MM.1S (cell line): ENCODE data around the gene ZFAND2A.

ENCODE experiments used
- DNase-seq: peaks from one replicate; pipeline ENCODE4 v3.0.0-alpha.2; 2015
- H2AFZ ChIP-seq: fragments of 300-600 bp; sonication (generic); 2 replicates; pipeline ENCODE4 v1.6.0; 2016; ENCODE audit warnings: antibody characterized with exemption, low read length
- H3F3A ChIP-seq: fragments of 300-600 bp; sonication (generic); 2 replicates; pipeline ENCODE4 v1.6.1; 2016; ENCODE audit warnings: mild to moderate bottlenecking, antibody characterized with exemption, low read length, moderate library complexity, mixed read lengths; ENCODE audit not compliant: insufficient read depth
- H3K27ac ChIP-seq: fragments of 300-600 bp; sonication (generic); 2 replicates; pipeline ENCODE4 v1.5.1; 2016; ENCODE audit warnings: mild to moderate bottlenecking, low read length
- H3K27me3 ChIP-seq: fragments of 300-600 bp; sonication (generic); replicated peaks from 2 replicates; pipeline ENCODE4 v1.6.0; 2016; ENCODE audit warnings: low read length; ENCODE audit not compliant: insufficient read depth
- H3K36me3 ChIP-seq: fragments of 300-600 bp; sonication (generic); replicated peaks from 2 replicates; pipeline ENCODE4 v1.6.1; 2016; ENCODE audit warnings: mild to moderate bottlenecking, low read length, mixed read lengths; ENCODE audit not compliant: insufficient read depth
- H3K4me1 ChIP-seq: fragments of 300-600 bp; sonication (generic); 2 replicates; pipeline ENCODE4 v1.6.1; 2016; ENCODE audit warnings: low read length, mixed read lengths
- H3K4me2 ChIP-seq: fragments of 300-600 bp; sonication (generic); 2 replicates; pipeline ENCODE4 v1.6.0; 2016; ENCODE audit warnings: low read depth, low read length
- H3K4me3 ChIP-seq: fragments of 300-600 bp; sonication (generic); 2 replicates; pipeline ENCODE4 v1.5.1; 2016; ENCODE audit warnings: low read length, mixed read lengths
- H3K79me2 ChIP-seq: fragments of 300-600 bp; sonication (generic); 2 replicates; pipeline ENCODE4 v1.6.1; 2016; ENCODE audit warnings: mixed run types, low read length, mixed read lengths
- H3K9ac ChIP-seq: fragments of 300-600 bp; sonication (generic); 2 replicates; pipeline ENCODE4 v1.6.1; 2016; ENCODE audit warnings: low read length, mixed read lengths
- H3K9me2 ChIP-seq: fragments of 300-600 bp; sonication (generic); replicated peaks from 2 replicates; pipeline ENCODE4 v1.6.1; 2016; ENCODE audit warnings: mild to moderate bottlenecking, low read length, mixed read lengths; ENCODE audit not compliant: insufficient read depth
- H3K9me3 ChIP-seq: fragments of 300-600 bp; sonication (generic); replicated peaks from 2 replicates; pipeline ENCODE4 v1.6.1; 2016; ENCODE audit warnings: mild to moderate bottlenecking, low read length, mixed read lengths; ENCODE audit not compliant: insufficient read depth
- H4K20me1 ChIP-seq: fragments of 300-600 bp; sonication (generic); 2 replicates; pipeline ENCODE4 v1.6.1; 2016; ENCODE audit warnings: mild to moderate bottlenecking, low read length, moderate library complexity, mixed read lengths; ENCODE audit not compliant: insufficient read depth
- CTCF ChIP-seq: fragments of 300-600 bp; sonication (generic); IDR thresholded peaks from 2 replicates; pipeline ENCODE4 v1.5.1; 2016; ENCODE audit warnings: antibody characterized with exemption, low read length, mixed read lengths
- EZH2 ChIP-seq: fragments of 300-600 bp; sonication (generic); optimal IDR thresholded peaks from 2 replicates; pipeline ENCODE3; 2017; ENCODE audit warnings: low read depth, mild to moderate bottlenecking, antibody characterized with exemption, low read length, mixed read lengths
- EZH2phosphoT487 ChIP-seq: fragments of 300-600 bp; sonication (generic); IDR thresholded peaks from 2 replicates; pipeline ENCODE4 v1.6.1; 2018; ENCODE audit warnings: antibody characterized with exemption, low read length

ZFAND2A gene

GRCh38 chr7:1169409-1170368 is 9.7 kb upstream of the ZFAND2A start:
- Histone ChIP-seq H2AFZ (peak overlapping the region; percentile 81), H3K4me3 (peak overlapping the region; percentile 54)

GRCh38 chr7:1168422-1168821 is 8.4 kb upstream of the ZFAND2A start:
- Histone ChIP-seq H3K4me2 (no peak overlapping the region), H3K9me2 (no peaks in the 10 kb centered on the region), H3K9ac (no peak overlapping the region), H3K4me3 (no peak overlapping the region), H3K79me2 (no peaks in the 10 kb centered on the region), H2AFZ (no peak overlapping the region), H3F3A (no peaks in the 10 kb centered on the region), H3K36me3 (no peaks in the 10 kb centered on the region), H3K4me1 (no peaks in the 10 kb centered on the region), H3K27me3 (peaks cover 15% of the 10 kb centered on the region; the same call in 1 of the 2 replicates), H3K9me3 (no peaks in the 10 kb centered on the region), H3K27ac (no peak overlapping the region), H4K20me1 (no peaks in the 10 kb centered on the region)
- no peak for TF ChIP-seq EZH2
- TF ChIP-seq EZH2phosphoT487, result no peak
- no peak for TF ChIP-seq CTCF
- DNase-seq, result no peak

More at GRCh38 chr7:1169409-1170368, 9.7 kb upstream of the ZFAND2A start:
- Histone ChIP-seq H3K4me1 (no peaks in the 10 kb centered on the region), H3K27me3 (peaks cover 15% of the 10 kb centered on the region; the same call in 1 of the 2 replicates), H3K36me3 (no peaks in the 10 kb centered on the region), H4K20me1 (no peaks in the 10 kb centered on the region), H3K9ac (peak overlapping the region; percentile 42; the same call in 1 of the 2 replicates), H3K9me3 (no peaks in the 10 kb centered on the region), H3K27ac (no peak overlapping the region), H3K4me2 (peak overlapping the region; percentile 47; the same call in 1 of the 2 replicates), H3F3A (no peaks in the 10 kb centered on the region), H3K79me2 (no peaks in the 10 kb centered on the region), H3K9me2 (no peaks in the 10 kb centered on the region)
- TF ChIP-seq CTCF (peak; percentile 85), EZH2 (no peak), EZH2phosphoT487 (no peak)
- DNase-seq, result peak; percentile 67

GRCh38 chr7:1164436-1164835 is 4.4 kb upstream of the ZFAND2A start:
- no peak overlapping the region for H3K4me3 ChIP-seq

More at GRCh38 chr7:1164436-1164835, 4.4 kb upstream of the ZFAND2A start:
- H3K79me2 ChIP-seq, result peaks cover 12% of the 10 kb centered on the region
- no peaks in the 10 kb centered on the region for H3K27me3 ChIP-seq
- no peaks in the 10 kb centered on the region for H3F3A ChIP-seq
- H2AFZ ChIP-seq, result no peak overlapping the region
- H3K36me3 ChIP-seq, result no peaks in the 10 kb centered on the region
- TF ChIP-seq EZH2phosphoT487 (no peak), CTCF (no peak), EZH2 (no peak)
- no peaks in the 10 kb centered on the region for H3K9me3 ChIP-seq
- no peak overlapping the region for H3K27ac ChIP-seq
- no peak overlapping the region for H3K4me2 ChIP-seq
- no peaks in the 10 kb centered on the region for H3K4me1 ChIP-seq
- no peak overlapping the region for H3K9ac ChIP-seq
- no peaks in the 10 kb centered on the region for H4K20me1 ChIP-seq
- no peaks in the 10 kb centered on the region for H3K9me2 ChIP-seq
- no peak for DNase-seq
